HEK293 (cell line): ENCODE data around the gene AGAP5.
A peak's percentile ranks its signal among the peaks of the same experiment; 100 is the strongest.

Experiments used
- GFI1B ChIP-seq: fragments of 450-650 bp; formaldehyde crosslinking; IDR thresholded peaks from 2 replicates; pipeline ENCODE4 v1.5.1; 2016; ENCODE audit warnings: missing biosample characterization, missing genetic modification characterization
- KLF9 ChIP-seq: fragments of 450-650 bp; formaldehyde crosslinking; IDR thresholded peaks from 2 replicates; pipeline ENCODE4 v1.5.1; 2016; ENCODE audit warnings: missing biosample characterization, missing genetic modification characterization, low read depth
- MEIS1 ChIP-seq: sonication (generic); formaldehyde crosslinking; IDR thresholded peaks from 2 replicates; pipeline ENCODE4 v1.8.1; 2022; ENCODE audit warnings: missing genetic modification reagents, mild to moderate bottlenecking, borderline replicate concordance
- REPIN1 ChIP-seq: fragments of 450-650 bp; formaldehyde crosslinking; IDR thresholded peaks from 2 replicates; pipeline ENCODE4 v1.5.1; 2017; ENCODE audit warnings: missing biosample characterization, missing genetic modification characterization, low read depth
- SCRT2 ChIP-seq: fragments of 450-650 bp; formaldehyde crosslinking; IDR thresholded peaks from 2 replicates; pipeline ENCODE4 v1.5.1; 2016; ENCODE audit warnings: missing biosample characterization, missing genetic modification characterization
- TCF7L2 ChIP-seq: IDR thresholded peaks from 2 replicates; pipeline ENCODE4 v1.6.1; 2011; ENCODE audit warnings: low read depth, mild to moderate bottlenecking, inconsistent platforms, low read length, moderate library complexity, borderline replicate concordance
- YY1 ChIP-seq: fragments of 450-650 bp; formaldehyde crosslinking; IDR thresholded peaks from 2 replicates; pipeline ENCODE4 v1.5.1; 2018; ENCODE audit warnings: missing biosample characterization, missing genetic modification characterization
- ZBTB20 ChIP-seq: fragments of 450-650 bp; formaldehyde crosslinking; IDR thresholded peaks from 2 replicates; pipeline ENCODE4 v1.5.1; 2016; ENCODE audit warnings: missing biosample characterization, missing genetic modification characterization
- ZBTB21 ChIP-seq: fragments of 450-650 bp; formaldehyde crosslinking; IDR thresholded peaks from 2 replicates; pipeline ENCODE4 v1.5.1; 2017; ENCODE audit warnings: missing biosample characterization, missing genetic modification characterization
- ZFP69B ChIP-seq: fragments of 450-650 bp; formaldehyde crosslinking; IDR thresholded peaks from 2 replicates; pipeline ENCODE4 v1.5.1; 2016; ENCODE audit warnings: missing biosample characterization, missing genetic modification characterization
- ZIC2 ChIP-seq: fragments of 450-650 bp; formaldehyde crosslinking; IDR thresholded peaks from 2 replicates; pipeline ENCODE4 v1.5.1; 2016; ENCODE audit warnings: missing biosample characterization, missing genetic modification characterization
- ZNF16 ChIP-seq: fragments of 450-650 bp; formaldehyde crosslinking; IDR thresholded peaks from 2 replicates; pipeline ENCODE4 v1.5.1; 2016; ENCODE audit warnings: low read depth, missing biosample characterization, missing genetic modification characterization
- ZNF223 ChIP-seq: fragments of 450-650 bp; formaldehyde crosslinking; IDR thresholded peaks from 2 replicates; pipeline ENCODE4 v1.5.1; 2016; ENCODE audit warnings: missing biosample characterization, missing genetic modification characterization
- ZNF48 ChIP-seq: fragments of 450-650 bp; formaldehyde crosslinking; IDR thresholded peaks from 2 replicates; pipeline ENCODE4 v1.5.1; 2016; ENCODE audit warnings: missing biosample characterization, missing genetic modification characterization
- ZNF514 ChIP-seq: fragments of 450-650 bp; formaldehyde crosslinking; IDR thresholded peaks from 2 replicates; pipeline ENCODE4 v1.5.1; 2016; ENCODE audit warnings: missing biosample characterization, missing genetic modification characterization
- ZNF664 ChIP-seq: fragments of 450-650 bp; formaldehyde crosslinking; IDR thresholded peaks from 2 replicates; pipeline ENCODE4 v1.5.1; 2016; ENCODE audit warnings: missing biosample characterization, missing genetic modification characterization
- ZNF677 ChIP-seq: fragments of 450-650 bp; IDR thresholded peaks from 2 replicates; pipeline ENCODE4 v1.5.0; 2018; ENCODE audit warnings: missing biosample characterization, mild to moderate bottlenecking, missing genetic modification characterization, moderate library complexity
- ZNF701 ChIP-seq: fragments of 450-650 bp; formaldehyde crosslinking; IDR thresholded peaks from 2 replicates; pipeline ENCODE4 v1.5.1; 2016; ENCODE audit warnings: missing biosample characterization, missing genetic modification characterization
- ZNF785 ChIP-seq: fragments of 450-650 bp; formaldehyde crosslinking; IDR thresholded peaks from 2 replicates; pipeline ENCODE4 v1.5.1; 2016; ENCODE audit warnings: missing biosample characterization, missing genetic modification characterization
- TF ChIP-seq, protein P1 (sequence below): fragments of 450-650 bp; formaldehyde crosslinking; IDR thresholded peaks from 2 replicates; pipeline ENCODE4 v1.5.1; 2016; ENCODE audit warnings: missing biosample characterization, missing genetic modification characterization
- TF ChIP-seq, protein P2 (sequence below): fragments of 450-650 bp; formaldehyde crosslinking; IDR thresholded peaks from 2 replicates; pipeline ENCODE4 v1.5.1; 2016; ENCODE audit warnings: missing biosample characterization, missing genetic modification characterization
- TF ChIP-seq, protein P3 (sequence below): fragments of 450-650 bp; formaldehyde crosslinking; IDR thresholded peaks from 2 replicates; pipeline ENCODE4 v1.5.1; 2016; ENCODE audit warnings: missing biosample characterization, missing genetic modification characterization, low read depth
- TF ChIP-seq, protein P4 (sequence below): fragments of 450-650 bp; IDR thresholded peaks from 2 replicates; pipeline ENCODE4 v1.5.1; 2018; ENCODE audit warnings: missing biosample characterization, mild to moderate bottlenecking, missing genetic modification characterization
- TF ChIP-seq, protein P5 (sequence below): IDR thresholded peaks from 2 replicates; pipeline ENCODE4 v1.6.1; 2011; ENCODE audit warnings: mild to moderate bottlenecking, low read depth, low read length, borderline replicate concordance
- TF ChIP-seq, protein P6 (sequence below): fragments of 450-650 bp; formaldehyde crosslinking; IDR thresholded peaks from 2 replicates; pipeline ENCODE4 v1.5.1; 2016; ENCODE audit warnings: missing biosample characterization, missing genetic modification characterization
- TF ChIP-seq, protein P7 (sequence below): fragments of 450-650 bp; formaldehyde crosslinking; conservative IDR thresholded peaks from 2 replicates; pipeline ENCODE4 v1.5.1; 2016; ENCODE audit warnings: low read depth, missing biosample characterization, missing genetic modification characterization

Gene AGAP5

DNA sequence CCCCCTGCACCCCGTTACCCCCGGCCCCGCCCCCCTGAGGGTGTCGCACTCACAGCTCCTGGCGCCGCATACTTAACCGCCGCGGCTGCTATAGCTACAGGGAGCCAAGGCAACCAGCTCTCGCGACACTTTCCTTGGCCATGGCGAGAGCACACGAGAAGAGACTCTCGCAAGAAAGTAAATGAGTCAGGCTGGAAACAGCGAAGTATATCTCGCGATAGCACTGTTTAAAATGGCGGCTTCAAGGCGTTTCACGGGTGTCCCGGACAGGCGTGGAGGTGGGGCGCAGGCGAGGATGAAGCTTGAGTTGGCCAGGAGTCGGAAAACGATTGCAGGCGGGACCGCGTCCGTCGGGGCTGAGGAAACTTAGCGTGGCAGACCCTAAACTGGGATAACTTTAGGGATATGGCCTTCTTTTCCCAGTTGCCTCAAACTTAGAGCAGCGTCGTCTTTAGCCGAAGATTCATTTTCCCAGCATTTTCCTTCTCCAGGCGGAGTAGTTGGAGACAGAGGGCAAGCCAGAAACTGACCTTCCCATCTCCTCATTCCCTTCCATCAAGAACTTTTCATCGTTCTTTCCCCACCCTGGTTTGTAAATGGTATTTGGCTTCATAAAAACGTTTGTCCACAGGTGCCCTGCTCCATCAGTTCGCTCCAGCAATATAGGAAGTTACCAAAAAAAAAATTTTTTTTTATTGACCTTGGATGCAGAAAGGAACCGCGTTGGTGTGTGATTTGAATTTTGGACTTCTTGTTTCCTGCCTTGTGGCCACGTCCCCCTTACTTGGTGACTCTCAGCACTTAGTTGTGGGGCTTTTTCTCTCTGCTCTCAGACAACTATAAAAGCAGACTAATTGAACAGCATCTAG lies 71.8 kb downstream of the AGAP5 start (continued):
- TF ChIP-seq YY1 (tag by site-specific recombination) (peak; percentile 89), ZNF701 (tag by site-specific recombination) (no peak), GFI1B (tag by site-specific recombination) (no peak), ZNF16 (no peak), REPIN1 (tag by site-specific recombination) (no peak; the same call in 1 of the 2 replicates), ZFP69B (tag by site-specific recombination) (no peak), ZNF48 (no peak), ZNF223 (no peak), ZIC2 (no peak), ZNF514 (tag by site-specific recombination) (no peak), ZBTB20 (tag by site-specific recombination) (no peak), MEIS1 (CRISPR knock-in tag) (no peak), ZNF677 (tag by site-specific recombination) (no peak), ZNF664 (tag by site-specific recombination) (no peak), ZBTB21 (tag by site-specific recombination) (peak; percentile 29; the same call in 1 of the 2 replicates), TCF7L2 (no peak), ZNF785 (tag by site-specific recombination) (0 out of 2 replicates have a peak, but pooled peaks have one; percentile 78), KLF9 (tag by site-specific recombination) (0 out of 2 replicates have a peak, but pooled peaks have one; percentile 26), SCRT2 (tag by site-specific recombination) (peak; percentile 45)
- TF ChIP-seq, protein P1, sequence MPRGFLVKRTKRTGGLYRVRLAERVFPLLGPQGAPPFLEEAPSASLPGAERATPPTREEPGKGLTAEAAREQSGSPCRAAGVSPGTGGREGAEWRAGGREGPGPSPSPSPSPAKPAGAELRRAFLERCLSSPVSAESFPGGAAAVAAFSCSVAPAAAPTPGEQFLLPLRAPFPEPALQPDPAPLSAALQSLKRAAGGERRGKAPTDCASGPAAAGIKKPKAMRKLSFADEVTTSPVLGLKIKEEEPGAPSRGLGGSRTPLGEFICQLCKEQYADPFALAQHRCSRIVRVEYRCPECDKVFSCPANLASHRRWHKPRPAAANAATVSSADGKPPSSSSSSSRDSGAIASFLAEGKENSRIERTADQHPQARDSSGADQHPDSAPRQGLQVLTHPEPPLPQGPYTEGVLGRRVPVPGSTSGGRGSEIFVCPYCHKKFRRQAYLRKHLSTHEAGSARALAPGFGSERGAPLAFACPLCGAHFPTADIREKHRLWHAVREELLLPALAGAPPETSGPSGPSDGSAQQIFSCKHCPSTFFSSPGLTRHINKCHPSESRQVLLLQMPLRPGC (tag by site-specific recombination), result no peak
- TF ChIP-seq, protein P2, sequence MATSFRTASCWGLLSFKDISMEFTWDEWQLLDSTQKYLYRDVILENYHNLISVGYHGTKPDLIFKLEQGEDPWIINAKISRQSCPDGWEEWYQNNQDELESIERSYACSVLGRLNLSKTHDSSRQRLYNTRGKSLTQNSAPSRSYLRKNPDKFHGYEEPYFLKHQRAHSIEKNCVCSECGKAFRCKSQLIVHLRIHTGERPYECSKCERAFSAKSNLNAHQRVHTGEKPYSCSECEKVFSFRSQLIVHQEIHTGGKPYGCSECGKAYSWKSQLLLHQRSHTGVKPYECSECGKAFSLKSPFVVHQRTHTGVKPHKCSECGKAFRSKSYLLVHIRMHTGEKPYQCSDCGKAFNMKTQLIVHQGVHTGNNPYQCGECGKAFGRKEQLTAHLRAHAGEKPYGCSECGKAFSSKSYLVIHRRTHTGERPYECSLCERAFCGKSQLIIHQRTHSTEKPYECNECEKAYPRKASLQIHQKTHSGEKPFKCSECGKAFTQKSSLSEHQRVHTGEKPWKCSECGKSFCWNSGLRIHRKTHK (tag by site-specific recombination), result no peak
- TF ChIP-seq, protein P3, sequence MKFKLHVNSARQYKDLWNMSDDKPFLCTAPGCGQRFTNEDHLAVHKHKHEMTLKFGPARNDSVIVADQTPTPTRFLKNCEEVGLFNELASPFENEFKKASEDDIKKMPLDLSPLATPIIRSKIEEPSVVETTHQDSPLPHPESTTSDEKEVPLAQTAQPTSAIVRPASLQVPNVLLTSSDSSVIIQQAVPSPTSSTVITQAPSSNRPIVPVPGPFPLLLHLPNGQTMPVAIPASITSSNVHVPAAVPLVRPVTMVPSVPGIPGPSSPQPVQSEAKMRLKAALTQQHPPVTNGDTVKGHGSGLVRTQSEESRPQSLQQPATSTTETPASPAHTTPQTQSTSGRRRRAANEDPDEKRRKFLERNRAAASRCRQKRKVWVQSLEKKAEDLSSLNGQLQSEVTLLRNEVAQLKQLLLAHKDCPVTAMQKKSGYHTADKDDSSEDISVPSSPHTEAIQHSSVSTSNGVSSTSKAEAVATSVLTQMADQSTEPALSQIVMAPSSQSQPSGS, result no peak
- TF ChIP-seq, protein P4, sequence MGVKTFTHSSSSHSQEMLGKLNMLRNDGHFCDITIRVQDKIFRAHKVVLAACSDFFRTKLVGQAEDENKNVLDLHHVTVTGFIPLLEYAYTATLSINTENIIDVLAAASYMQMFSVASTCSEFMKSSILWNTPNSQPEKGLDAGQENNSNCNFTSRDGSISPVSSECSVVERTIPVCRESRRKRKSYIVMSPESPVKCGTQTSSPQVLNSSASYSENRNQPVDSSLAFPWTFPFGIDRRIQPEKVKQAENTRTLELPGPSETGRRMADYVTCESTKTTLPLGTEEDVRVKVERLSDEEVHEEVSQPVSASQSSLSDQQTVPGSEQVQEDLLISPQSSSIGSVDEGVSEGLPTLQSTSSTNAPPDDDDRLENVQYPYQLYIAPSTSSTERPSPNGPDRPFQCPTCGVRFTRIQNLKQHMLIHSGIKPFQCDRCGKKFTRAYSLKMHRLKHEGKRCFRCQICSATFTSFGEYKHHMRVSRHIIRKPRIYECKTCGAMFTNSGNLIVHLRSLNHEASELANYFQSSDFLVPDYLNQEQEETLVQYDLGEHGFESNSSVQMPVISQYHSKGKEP (tag by site-specific recombination), result no peak
- TF ChIP-seq, protein P5, sequence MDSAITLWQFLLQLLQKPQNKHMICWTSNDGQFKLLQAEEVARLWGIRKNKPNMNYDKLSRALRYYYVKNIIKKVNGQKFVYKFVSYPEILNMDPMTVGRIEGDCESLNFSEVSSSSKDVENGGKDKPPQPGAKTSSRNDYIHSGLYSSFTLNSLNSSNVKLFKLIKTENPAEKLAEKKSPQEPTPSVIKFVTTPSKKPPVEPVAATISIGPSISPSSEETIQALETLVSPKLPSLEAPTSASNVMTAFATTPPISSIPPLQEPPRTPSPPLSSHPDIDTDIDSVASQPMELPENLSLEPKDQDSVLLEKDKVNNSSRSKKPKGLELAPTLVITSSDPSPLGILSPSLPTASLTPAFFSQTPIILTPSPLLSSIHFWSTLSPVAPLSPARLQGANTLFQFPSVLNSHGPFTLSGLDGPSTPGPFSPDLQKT, result no peak
- TF ChIP-seq, protein P6, sequence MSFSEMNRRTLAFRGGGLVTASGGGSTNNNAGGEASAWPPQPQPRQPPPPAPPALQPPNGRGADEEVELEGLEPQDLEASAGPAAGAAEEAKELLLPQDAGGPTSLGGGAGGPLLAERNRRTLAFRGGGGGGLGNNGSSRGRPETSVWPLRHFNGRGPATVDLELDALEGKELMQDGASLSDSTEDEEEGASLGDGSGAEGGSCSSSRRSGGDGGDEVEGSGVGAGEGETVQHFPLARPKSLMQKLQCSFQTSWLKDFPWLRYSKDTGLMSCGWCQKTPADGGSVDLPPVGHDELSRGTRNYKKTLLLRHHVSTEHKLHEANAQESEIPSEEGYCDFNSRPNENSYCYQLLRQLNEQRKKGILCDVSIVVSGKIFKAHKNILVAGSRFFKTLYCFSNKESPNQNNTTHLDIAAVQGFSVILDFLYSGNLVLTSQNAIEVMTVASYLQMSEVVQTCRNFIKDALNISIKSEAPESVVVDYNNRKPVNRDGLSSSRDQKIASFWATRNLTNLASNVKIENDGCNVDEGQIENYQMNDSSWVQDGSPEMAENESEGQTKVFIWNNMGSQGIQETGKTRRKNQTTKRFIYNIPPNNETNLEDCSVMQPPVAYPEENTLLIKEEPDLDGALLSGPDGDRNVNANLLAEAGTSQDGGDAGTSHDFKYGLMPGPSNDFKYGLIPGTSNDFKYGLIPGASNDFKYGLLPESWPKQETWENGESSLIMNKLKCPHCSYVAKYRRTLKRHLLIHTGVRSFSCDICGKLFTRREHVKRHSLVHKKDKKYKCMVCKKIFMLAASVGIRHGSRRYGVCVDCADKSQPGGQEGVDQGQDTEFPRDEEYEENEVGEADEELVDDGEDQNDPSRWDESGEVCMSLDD (tag by site-specific recombination), result no peak
- TF ChIP-seq, protein P7, sequence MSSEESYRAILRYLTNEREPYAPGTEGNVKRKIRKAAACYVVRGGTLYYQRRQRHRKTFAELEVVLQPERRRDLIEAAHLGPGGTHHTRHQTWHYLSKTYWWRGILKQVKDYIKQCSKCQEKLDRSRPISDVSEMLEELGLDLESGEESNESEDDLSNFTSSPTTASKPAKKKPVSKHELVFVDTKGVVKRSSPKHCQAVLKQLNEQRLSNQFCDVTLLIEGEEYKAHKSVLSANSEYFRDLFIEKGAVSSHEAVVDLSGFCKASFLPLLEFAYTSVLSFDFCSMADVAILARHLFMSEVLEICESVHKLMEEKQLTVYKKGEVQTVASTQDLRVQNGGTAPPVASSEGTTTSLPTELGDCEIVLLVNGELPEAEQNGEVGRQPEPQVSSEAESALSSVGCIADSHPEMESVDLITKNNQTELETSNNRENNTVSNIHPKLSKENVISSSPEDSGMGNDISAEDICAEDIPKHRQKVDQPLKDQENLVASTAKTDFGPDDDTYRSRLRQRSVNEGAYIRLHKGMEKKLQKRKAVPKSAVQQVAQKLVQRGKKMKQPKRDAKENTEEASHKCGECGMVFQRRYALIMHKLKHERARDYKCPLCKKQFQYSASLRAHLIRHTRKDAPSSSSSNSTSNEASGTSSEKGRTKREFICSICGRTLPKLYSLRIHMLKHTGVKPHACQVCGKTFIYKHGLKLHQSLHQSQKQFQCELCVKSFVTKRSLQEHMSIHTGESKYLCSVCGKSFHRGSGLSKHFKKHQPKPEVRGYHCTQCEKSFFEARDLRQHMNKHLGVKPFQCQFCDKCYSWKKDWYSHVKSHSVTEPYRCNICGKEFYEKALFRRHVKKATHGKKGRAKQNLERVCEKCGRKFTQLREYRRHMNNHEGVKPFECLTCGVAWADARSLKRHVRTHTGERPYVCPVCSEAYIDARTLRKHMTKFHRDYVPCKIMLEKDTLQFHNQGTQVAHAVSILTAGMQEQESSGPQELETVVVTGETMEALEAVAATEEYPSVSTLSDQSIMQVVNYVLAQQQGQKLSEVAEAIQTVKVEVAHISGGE (tag by site-specific recombination), result 0 out of 2 replicates have a peak, but pooled peaks have one; percentile 29
